ENCODE results near the gene ADARB1.

GRCh38 chr21:45262616-45263015, 188.2 kb downstream of the ADARB1 start:
- no peak for TF ChIP-seq CTCF (IDR thresholded peaks at IDR 0.05; ENCODE audit: poor library complexity)
- no peak for TF ChIP-seq EZH2 (IDR thresholded peaks at IDR 0.05; ENCODE audit: borderline replicate concordance)
